Transverse colon (tissue), 4 donors: ENCODE measurements around the gene SLC25A19. TPM values are rescaled to one million over a fixed set of nuclear protein-coding genes. Genes with fewer than 3 reads are reported as not detected.

Source experiments
- DNase-seq: peaks from one replicate; pipeline ENCODE4 v3.0.0-alpha.2; 2019
- H3K27ac ChIP-seq, 4 donors: fragments of 200-600 bp; sonication (generic); 2 replicates each; pipeline ENCODE4 v1.5.1; 2016 to 2018; ENCODE audit warnings: inconsistent platforms in 4 of 4
- H3K27me3 ChIP-seq: fragments of 200-600 bp; sonication (generic); 2 replicates; pipeline ENCODE4 v1.5.1; 2017; ENCODE audit warnings: inconsistent platforms
- H3K36me3 ChIP-seq, 4 donors: fragments of 200-600 bp; sonication (generic); 2 replicates each; pipeline ENCODE4 v1.5.1; 2017 to 2019; ENCODE audit warnings: inconsistent platforms in 4 of 4
- H3K4me1 ChIP-seq, 4 donors: fragments of 200-600 bp; sonication (generic); 2 replicates each; pipeline ENCODE4 v1.5.1; 2017 to 2020; ENCODE audit warnings: inconsistent platforms in 4 of 4
- H3K4me3 ChIP-seq, 4 donors: fragments of 200-600 bp; sonication (generic); 1 replicate in 1 of 4; 2 replicates in 3 of 4; pipeline versions ENCODE4 v1.5.1 to v1.6.1; 2017 to 2019; ENCODE audit warnings: inconsistent platforms in 4 of 4
- H3K9me3 ChIP-seq, 2 donors: fragments of 200-600 bp; sonication (generic); 2 replicates each; pipeline ENCODE4 v1.5.1; 2017 to 2019; ENCODE audit warnings: inconsistent platforms in 2 of 2
- CTCF ChIP-seq, 5 experiments: fragments of 200-600 bp in 3 of 5; fragments of 450-650 bp in 2 of 5; sonication (generic) in 3 of 5; IDR thresholded peaks; 1 replicate in 2 of 5; 2 replicates in 3 of 5; pipeline ENCODE4 v1.5.1; 2016 to 2017; ENCODE audit warnings: antibody characterized with exemption in 5 of 5, inconsistent platforms in 3 of 5, mild to moderate bottlenecking in 2 of 5, moderate library complexity in 1 of 5
- EP300 ChIP-seq: sonication (generic); formaldehyde crosslinking; IDR thresholded peaks from one replicate; pipeline ENCODE4 v1.6.1; 2017; ENCODE audit warnings: antibody characterized with exemption, low read depth
- POLR2A ChIP-seq: fragments of 450-650 bp; IDR thresholded peaks from one replicate; pipeline ENCODE4 v1.6.1; 2016; ENCODE audit warnings: antibody characterized with exemption, mild to moderate bottlenecking, moderate library complexity
- POLR2AphosphoS5 ChIP-seq, 3 donors: sonication (generic); formaldehyde crosslinking; IDR thresholded peaks; one replicate each; pipeline ENCODE4 v1.6.1; 2016; ENCODE audit warnings: antibody characterized with exemption in 3 of 3
- WGBS, 2 donors: methylation state at CpG; one replicate each; pipeline ENCODE4 v1.1.5; 2018; ENCODE audit warnings: low coverage in 1 of 2; 5-methylcytosine and 5-hydroxymethylcytosine counted together
- in situ Hi-C, 4 donors: fragments of 200-750 bp; cut with MboI; loops; one replicate each; pipeline versions ENCODE4 v1.15.0 to v1.15.1; 2017; ENCODE audit warnings: low sequenced_read_pairs in 3 of 4, low pct_ligation_motif_present in 1 of 4, low pct_unique_long_range_greater_than_20kb in 1 of 4
- intact Hi-C: fragments of 100-400 bp; cut with DNase I; formaldehyde crosslinking; loops from one replicate; pipeline ENCODE4 v1.15.1; 2023; ENCODE audit warnings: low total_unique reads
- total RNA-seq, 4 donors: library from RNA; depleted of rRNA; stranded (reverse); fragments of >200 nt; gene quantifications; one replicate each; pipeline ENCODE4 v1.1.0, GENCODE V29; 2016

Gene SLC25A19
- total RNA-seq, 4 donors from 2014 or later, result 12.6 to 49.6 (median 20.7) TPM

DNA sequence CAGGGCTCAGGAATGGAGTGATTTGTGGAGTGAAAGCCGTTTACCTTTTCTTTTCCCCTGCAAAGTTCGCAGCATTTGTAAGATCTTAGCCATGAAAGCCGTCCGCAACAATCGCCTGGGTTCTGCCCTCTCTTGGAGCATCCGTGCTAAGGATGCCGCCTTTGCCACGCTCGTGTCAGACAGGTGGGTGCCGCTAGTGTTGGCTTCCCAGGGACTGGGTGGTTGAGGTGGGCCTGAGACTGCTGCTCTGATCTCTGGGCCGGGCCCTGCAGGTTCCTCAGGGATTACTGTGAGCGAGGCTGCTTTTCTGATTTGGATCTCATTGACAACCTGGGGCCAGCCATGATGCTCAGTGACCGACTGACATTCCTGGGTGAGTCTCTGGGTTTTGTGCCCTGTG is 56.4 kb downstream of the SLC25A19 start:
- Histone ChIP-seq H3K9me3 (no peaks in the 10 kb centered on the region), H3K27me3 (no peaks in the 10 kb centered on the region), H3K36me3 (peaks cover 0 to 40% (median 16%) of the 10 kb centered on the region in 4 donors), H3K27ac (no peak overlapping the region), H3K4me1 (no peaks in the 10 kb centered on the region), H3K4me3 (no peak overlapping the region)
- TF ChIP-seq CTCF (IDR thresholded peaks at IDR 0.05) (no peak), EP300 (no peak), POLR2AphosphoS5 (IDR thresholded peaks at IDR 0.05) (no peak), POLR2A (no peak)
- DNase-seq, result no peak
- intact Hi-C loops (no loop called here), in situ Hi-C loops (no loop called here)
- WGBS, 2 donors, result 98 to 100% methylated on average over 10 to 13 of the region's 13 CpGs

GRCh38 chr17:75231741-75232464 is 57.3 kb downstream of the SLC25A19 start:
- intact Hi-C loops (no loop called here), in situ Hi-C loops (no loop called here)
- 89 to 92% methylated on average over 3 to 18 of the region's 18 CpGs for WGBS, 2 donors
- no peaks in the 10 kb centered on the region for H3K9me3 ChIP-seq
- TF ChIP-seq POLR2A, result no peak
- no peak for TF ChIP-seq CTCF (IDR thresholded peaks at IDR 0.05)
- no peak for TF ChIP-seq POLR2AphosphoS5 (IDR thresholded peaks at IDR 0.05)
- no peak for TF ChIP-seq EP300
- H3K4me3 ChIP-seq, result no peak overlapping the region
- no peaks in the 10 kb centered on the region for H3K27me3 ChIP-seq
- no peak overlapping the region for H3K27ac ChIP-seq
- no peaks in the 10 kb centered on the region for H3K4me1 ChIP-seq
- peaks cover 0 to 40% (median 17%) of the 10 kb centered on the region in 4 donors for H3K36me3 ChIP-seq
- no peak for DNase-seq

DNA sequence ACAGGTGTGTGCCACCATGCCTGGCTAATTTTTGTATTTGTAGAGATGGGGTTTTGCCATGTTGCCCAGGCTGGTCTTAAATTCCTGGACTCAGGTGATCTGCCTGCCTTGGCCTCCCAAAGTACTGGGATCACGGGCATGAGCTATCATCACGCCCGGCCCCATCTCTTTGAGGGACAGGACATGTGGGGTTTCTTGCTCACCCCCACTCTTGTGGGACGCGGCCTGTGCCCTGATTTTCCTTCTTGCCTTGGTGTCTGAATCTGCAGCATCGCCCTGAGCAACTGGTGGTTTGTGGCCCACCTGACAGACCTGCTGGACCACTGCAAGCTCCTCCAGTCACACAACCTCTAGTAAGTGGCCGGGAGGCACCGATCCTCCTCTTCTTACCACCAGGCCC is 58.2 kb downstream of the SLC25A19 start:
- 94% methylated on average over 8 of the region's 8 CpGs; no CpG with 5 or more reads in 1 of the 2 donors for WGBS, 2 donors
- peaks cover 0 to 43% (median 19%) of the 10 kb centered on the region in 4 donors for H3K36me3 ChIP-seq
- H3K27me3 ChIP-seq, result no peaks in the 10 kb centered on the region

GRCh38 chr17:75228847-75229246 is 60.4 kb downstream of the SLC25A19 start:
- H3K4me1 ChIP-seq, result no peaks in the 10 kb centered on the region
- intact Hi-C loops (no loop called here), in situ Hi-C loops (no loop called here)
- H3K36me3 ChIP-seq, result peaks cover 0 to 41% (median 19%) of the 10 kb centered on the region in 4 donors
- no peaks in the 10 kb centered on the region for H3K9me3 ChIP-seq
- TF ChIP-seq POLR2A (no peak), POLR2AphosphoS5 (IDR thresholded peaks at IDR 0.05) (no peak), EP300 (no peak), CTCF (IDR thresholded peaks at IDR 0.05) (no peak)
- no peak overlapping the region for H3K4me3 ChIP-seq
- DNase-seq, result no peak
- H3K27me3 ChIP-seq, result no peaks in the 10 kb centered on the region
- WGBS, 2 donors, result 85% methylated on average over 4 of the region's 4 CpGs; no CpG with 5 or more reads in 1 of the 2 donors
- peak overlapping the region; percentile 27 to 60 (median 32) for H3K27ac ChIP-seq

More for the DNA sequence above, 58.2 kb downstream of the SLC25A19 start:
- Histone ChIP-seq H3K9me3 (no peaks in the 10 kb centered on the region), H3K4me1 (no peaks in the 10 kb centered on the region), H3K4me3 (no peak overlapping the region), H3K27ac (no peak overlapping the region)
- in situ Hi-C loops, result no loop called here
- intact Hi-C loops, result no loop called here
- no peak for DNase-seq
- TF ChIP-seq CTCF (IDR thresholded peaks at IDR 0.05) (no peak), POLR2A (no peak), POLR2AphosphoS5 (IDR thresholded peaks at IDR 0.05) (no peak), EP300 (no peak)
